ENCODE data around the gene MTFP1.

DNA sequence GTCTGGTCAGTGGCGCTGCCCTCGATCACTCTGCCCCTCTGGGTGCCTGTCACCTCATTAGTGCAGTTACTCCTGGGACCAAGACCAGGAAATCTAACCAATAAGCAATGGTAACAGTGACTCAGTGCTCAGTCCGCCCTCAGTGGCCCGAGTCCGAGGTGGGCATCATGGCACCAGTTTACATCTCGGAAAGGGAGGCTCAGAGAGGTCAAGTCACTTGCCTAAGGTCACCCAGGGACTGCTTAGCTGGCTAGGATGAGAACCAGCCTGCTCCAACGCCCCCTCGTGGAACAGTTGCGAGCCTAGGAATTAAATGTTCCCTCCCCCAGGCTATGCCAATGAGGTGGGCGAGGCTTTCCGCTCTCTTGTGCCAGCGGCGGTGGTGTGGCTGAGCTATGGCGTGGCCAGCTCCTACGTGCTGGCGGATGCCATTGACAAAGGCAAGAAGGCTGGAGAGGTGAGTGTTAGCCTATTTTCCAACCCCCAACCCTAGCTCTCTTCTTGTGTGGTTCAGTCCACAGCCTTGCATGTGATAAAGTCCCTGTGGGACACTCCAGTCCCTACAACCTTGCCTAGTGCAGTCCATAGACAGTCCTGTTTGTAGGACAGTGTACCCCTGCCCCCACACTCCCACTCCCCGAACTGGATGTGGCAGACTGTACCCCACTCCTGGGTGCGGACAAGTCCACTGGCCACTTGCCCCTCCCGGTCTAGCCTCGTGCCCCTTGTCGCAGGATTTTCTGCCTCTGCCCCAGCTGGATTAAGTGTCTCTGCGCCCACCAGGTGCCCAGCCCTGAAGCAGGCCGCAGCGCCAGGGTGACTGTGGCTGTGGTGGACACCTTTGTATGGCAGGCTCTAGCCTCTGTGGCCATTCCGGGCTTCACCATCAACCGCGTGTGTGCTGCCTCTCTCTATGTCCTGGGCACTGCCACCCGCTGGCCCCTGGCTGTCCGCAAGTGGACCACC lies 1.1 kb downstream of the MTFP1 start:
- TF ChIP-seq CTCF (IDR thresholded peaks at IDR 0.05) (peak; percentile 70), EZH2phosphoT487 (IDR thresholded peaks at IDR 0.05) (no peak)
